SKM-1 (cell line): ENCODE measurements around the gene DNAH8.

Experiments used
- DNase-seq: peaks from one replicate; lab custom pipeline; 2025; ENCODE audit not compliant: unreplicated experiment; lab: John Stamatoyannopoulos, UW

Gene DNAH8

DNA sequence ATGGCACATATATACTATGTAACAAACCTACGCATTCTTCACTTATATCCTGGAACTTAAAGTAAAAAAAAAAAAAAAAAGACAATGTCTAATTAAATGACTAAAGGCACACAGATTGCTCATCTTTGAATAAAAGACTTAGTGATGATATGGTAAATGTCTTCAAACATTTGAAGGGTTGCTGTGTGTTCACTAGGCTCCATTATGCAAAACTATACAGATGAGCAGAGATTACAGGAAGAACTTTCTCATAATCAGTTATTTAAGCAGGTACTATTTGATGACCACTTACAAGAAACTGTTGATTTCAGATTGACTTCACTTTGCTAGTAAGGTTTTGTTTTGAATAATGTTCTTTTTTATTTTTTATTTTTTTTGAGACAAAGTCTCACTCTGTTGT is 34.4 kb downstream of the DNAH8 start:
- DNase-seq = no peak

DNA sequence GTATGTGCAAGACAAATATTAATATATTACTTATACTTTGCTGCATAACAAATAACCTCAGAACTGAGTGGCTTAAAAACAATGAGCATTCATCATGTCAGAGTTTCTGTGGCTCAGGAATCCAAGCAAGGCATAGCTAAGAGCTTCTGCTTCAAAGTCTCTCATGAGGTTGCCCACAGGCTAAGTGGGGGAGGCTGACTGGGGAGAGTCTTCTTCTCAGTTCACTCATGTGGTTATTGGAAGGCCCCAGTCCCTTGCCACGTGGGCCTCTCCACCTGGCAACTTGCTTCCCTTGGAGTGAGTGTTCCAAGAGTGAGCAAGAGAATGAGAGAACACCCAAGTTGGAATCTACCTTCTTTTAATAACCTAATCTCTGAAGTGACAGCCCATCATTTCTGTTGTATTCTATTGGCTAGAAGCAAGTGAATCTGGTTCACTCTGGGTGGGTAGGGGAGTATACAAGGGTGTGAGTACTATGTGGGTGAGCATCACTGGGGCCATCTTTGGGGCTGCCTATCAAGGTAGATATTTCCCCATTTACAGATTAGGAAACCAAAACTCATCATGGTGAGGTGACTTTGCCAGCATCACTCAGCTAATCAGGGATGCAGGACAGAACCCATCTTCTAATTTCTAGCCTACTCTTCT is 36.0 kb downstream of the DNAH8 start:
- DNase-seq = no peak

DNA sequence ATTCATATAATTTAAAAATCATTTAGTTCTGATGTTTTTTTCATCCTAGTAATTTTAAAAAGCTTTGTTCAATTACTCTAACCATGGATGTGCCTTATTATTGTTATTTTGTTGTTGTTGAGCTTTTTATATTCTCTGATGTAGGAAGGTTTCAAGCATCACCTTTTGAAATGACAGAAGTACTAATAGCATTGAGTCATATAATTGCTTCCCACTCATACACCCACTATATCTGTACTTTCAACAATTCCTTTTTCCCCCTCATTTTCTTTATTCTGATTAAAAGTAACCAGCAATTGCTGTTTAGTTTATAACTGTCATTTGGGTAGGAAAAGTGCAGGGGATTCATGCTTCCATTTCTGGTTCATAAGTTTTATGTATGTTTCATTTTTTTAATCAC is 38.6 kb downstream of the DNAH8 start:
- DNase-seq = no peak

DNA sequence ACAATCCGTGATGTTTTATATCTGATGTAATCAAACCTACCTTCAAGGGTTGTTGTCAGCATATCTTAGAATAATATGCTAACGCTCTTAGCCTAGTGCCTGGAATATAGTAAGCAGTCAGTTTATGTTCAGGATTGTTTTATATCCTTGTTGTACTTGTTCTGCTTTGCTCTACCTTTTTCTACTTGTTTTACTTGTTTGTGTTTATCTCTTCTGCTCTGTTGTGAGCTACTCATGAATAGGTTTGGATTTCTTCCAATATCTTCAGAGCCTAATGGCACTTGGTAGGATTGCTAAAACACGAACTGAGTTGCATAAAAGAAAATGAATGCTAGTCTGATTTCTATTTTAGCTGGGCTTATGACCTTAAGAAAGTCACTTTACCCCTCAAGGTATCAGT is 40.1 kb downstream of the DNAH8 start:
- no peak for DNase-seq

DNA sequence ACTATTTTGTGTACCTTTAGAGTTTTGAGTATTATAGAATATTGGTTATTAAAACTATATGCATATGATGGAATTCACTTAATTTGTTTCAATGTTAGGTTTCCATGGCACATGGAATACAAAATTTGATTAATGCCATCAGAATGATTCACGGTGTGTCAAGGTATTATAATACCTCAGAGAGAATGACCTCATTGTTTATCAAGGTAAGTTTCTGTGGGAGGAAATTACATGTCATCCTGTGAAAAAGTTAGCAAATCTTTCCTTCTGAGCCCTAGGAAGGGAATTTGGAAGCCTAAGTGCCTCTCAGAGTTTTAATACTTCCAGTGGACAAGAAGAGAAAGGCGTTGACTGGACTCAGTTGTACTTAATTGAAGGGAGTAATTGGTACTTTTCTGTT is 40.8 kb downstream of the DNAH8 start:
- no peak for DNase-seq

DNA sequence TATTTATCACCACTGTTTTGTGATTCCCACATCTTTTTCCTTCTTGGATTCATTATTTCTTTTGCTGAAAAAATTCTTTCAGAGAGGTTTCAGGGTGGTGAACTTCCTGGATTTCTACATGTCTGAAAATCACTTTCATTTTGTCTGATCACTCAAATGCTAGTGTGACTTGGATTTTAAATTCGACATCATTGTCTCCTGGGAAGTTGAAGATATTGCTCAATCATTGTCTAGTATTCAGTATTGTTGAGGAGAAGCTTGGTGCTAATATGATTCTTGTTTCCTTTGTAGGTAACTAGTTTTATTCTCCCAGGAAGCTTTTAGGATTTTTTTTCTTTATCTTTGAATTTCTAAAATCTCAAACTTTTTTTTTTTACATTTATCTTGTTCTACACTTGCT is 45.0 kb downstream of the DNAH8 start:
- DNase-seq = no peak

DNA sequence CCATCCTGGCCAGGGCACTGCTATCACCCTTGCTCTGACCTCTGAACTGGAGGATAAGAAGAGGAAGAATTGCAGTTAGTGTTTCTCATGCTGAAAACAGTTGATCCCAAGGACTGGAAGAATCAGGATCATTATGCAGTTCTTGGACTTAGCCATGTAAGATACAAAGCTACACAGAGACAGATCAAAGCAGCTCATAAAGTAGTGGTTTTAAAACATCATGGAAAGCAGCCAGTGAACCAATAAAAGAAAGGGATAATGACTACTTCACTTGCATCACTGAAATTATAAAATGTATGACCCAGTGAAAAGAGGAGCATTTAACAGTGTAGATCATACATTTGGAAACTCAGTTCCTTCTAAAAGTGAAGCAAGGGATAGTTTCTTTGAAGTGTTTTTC is 47.7 kb downstream of the DNAH8 start:
- DNase-seq = no peak

DNA sequence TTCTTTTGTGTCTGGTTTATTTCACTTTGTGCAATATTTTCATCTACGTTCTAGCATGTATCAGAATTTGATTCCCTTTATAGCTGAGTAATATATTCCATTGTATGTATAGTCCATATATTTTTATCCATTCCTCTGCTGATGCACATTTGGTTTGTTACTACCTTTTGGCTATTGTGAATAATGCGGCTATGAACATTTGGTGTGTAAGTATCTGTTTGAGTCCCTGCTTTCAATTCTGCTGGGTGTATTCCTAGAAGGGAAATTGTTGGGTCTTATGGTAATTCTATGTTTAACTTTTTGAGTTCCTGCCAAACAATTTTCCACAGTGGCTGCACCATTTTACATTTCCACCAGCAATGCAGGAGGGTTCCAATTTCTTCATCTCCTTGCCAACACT is 52.4 kb downstream of the DNAH8 start:
- no peak for DNase-seq

DNA sequence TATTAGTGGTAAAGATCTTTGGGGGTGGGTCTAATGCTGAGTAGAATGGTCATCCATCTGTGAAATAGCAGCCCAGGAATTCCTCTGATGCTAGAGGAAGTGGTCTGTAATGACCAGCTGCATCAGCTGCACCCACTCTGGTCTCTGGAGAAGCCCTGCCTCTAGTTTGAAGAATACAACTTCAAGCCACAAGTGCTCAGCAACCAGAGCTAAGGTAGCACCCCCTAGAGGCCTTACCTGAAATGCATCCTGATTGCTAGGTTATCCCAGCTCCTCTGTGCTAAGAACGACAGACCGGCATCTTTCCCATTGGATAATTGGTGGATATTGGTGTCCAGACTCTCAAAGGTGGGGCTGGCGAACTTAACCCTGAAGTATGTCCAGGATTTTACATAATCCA is 58.2 kb downstream of the DNAH8 start:
- DNase-seq = no peak

DNA sequence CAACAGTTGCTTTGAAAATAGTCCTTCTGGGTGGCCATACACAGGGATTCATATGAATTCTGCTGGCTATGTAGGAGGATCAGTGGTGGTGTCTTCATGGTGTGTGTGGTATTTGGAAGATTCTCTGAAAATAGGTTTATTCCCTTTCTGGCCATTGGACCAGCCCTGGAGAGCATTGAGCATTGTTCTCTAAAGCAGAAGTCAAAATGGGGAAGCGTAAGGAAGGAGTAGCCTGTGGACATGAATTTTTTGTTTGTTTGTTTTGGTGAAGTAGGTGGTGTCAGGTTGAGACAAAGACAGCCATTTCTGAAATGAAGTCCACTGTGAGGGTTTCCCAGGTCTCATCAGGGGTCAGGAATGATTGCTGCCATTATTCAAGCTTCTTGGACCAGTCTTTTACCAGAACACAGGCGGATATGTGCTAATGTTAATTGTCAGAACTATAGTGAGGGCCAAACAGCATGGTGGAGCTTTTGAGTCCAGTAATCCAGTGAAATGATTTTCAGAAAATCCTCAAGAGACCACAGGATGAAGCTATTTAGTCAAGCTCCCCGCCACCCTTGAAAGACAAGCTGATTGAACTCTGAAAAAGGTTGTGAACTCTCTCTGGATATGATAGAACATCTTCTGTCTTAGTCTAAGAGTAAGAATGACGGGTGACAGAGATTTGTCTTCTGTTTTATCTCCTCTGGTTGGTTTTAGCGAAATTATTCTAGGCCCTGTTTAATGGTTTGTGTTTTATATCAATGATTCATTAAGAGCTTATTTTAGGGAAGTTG is 60.0 kb downstream of the DNAH8 start:
- DNase-seq = peak; percentile 29

DNA sequence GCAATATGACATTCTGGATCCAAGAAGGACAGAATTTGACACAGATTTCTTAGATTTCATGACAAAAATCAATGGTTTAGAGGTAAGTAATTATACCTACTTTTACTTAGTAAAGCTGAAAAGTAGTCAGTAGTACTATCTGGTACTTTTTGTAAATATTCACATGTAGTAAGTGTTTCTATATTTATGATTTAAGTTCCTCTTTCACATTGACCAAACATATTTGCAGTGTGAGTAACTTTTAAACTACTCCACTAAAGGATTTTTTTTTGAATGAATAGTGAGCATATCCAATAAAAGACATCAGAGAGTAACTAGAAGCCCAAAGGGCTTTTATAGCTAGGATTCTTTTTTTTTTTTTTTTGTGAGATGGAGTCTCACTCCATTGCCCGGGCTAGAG is 60.8 kb downstream of the DNAH8 start:
- no peak for DNase-seq

DNA sequence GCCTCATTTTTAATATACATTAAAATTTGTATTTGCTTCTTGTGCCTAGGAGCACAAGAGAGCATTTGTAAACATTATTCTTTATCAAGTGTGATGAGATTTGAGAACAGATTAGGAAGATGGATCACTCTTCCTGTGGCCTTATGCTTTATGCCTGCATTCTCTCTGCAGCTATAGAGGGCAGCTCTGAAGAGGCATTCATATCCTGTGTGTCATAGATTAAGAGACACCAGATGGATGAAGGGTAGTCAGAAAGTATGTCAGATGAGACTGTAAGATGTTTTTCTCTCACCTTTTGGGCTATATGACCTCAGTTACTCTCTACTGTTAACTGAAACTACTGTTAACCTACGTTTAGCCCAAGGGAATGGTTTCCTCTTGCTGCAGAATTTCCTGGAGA is 61.4 kb downstream of the DNAH8 start:
- DNase-seq = no peak

DNA sequence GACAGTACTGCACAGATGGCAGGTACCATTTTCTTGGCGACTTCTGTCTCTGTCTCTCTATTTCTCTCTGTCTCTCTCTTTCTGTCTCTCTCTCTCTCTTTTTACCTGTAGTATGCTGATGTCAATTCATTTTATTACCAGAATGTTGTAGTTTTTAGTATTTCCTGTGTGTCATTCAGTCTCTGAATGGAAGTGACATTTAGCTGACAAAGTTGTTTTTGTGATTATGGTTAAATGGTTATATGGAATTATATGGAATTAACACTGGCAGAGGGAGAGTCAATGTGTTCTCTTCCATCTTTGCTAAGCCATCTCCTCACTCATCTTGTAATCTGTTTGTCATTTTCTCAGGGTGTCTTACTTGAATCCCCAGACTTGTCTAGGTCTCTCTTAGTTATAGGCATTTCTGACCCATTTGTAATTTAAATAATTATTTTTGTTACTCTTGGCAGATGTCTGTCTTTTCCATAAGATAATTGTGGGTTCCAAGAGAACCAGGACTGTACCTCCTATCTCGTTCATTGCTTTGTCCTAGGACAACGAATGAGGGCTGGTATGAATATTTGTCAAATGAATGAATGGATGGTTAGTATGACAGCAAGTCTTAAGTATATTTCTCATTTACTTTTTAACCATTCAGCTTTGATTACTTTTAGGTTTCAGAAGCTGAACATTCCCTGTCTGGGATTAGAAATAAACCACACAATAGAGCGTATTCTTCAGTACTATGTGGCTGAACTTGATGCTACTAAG is 64.4 kb downstream of the DNAH8 start:
- no peak for DNase-seq

DNA sequence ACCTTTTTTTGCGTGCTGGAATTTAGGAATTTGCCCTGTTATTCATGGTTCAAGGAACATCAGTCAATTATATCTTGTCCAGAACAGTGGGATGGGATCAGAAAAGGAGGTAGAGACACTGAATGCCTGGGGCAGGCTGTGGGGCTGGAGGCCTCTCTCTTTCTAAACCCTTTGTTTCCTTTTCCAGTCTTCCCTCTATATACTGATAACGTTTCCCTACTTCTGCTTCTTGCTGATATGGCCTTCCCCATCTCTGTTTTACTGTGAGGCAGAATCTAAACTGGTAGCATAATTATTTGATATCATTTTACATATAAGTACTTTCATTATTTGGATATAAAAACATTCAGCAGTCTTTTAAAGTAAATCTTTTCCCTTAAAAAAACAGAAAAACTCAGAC is 67.5 kb downstream of the DNAH8 start:
- DNase-seq = no peak

DNA sequence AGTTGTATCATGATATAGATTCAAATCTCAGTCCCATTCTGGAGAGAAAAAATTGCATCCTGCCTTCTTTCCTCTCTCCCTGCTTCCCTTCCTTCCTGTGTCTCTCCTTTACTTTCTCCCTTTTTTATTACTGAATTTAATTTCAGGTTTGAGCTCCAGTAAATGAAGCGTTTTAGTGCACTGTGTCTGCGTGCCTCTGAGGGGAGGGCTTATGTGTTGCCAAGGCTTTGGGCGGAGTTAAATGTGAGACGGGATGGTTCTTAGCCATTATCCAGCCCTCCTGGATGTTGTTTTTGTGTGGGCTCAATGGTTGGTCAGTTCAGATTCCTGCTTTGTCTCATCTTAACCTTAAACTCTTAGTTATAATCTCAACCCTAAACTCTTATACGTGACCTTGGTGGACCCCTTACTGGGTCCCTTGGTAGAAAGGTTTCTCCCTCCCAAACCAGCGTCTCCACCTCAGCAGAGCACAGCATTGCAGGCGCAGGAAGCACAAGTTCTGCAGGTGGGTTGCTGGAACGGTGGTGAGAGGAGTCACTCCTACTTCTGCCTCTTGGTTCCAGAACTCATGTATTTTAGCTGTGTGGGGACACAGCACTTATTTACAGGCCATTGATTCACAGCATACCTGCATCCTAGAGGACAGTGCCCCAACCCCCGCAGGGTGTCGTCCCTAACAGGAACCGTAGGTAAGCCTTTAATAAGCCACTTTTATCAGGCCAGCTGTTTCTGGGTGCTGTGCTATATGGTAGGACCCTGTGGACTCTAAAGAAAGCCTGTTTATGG is 68.5 kb downstream of the DNAH8 start:
- DNase-seq = no peak

DNA sequence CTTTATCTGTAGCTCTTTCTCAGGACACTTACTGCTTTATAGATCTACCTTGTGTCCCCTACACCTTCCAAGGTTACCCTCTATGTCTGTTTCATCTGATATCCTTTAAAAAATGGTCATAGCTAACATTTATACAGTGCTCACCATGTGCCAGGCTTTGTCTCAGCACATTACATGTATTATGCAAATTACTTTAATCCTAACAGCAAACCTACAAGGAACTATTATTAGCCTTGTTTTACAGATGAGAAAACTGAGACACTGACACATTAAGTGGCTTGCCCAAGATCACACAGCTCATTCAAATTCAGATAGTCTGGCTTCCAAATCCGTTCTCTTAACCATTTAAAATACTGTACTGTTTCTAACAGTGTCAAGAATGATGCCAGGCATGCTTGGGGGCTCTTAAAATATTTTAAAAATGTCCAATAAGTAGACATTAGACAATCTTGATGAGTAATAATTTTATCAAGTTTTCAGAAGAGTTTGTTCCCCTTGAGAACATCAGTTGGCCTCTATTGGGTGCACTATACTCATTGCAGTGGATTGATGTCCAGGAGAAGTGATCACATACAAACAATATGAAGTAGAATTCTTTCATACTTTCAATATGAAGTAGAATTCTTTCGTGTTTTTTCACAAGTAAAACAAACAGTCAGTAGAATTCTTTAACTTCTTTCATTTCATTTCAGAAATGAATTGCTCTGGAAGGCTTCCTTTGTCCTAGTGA is 69.6 kb downstream of the DNAH8 start:
- no peak for DNase-seq

DNA sequence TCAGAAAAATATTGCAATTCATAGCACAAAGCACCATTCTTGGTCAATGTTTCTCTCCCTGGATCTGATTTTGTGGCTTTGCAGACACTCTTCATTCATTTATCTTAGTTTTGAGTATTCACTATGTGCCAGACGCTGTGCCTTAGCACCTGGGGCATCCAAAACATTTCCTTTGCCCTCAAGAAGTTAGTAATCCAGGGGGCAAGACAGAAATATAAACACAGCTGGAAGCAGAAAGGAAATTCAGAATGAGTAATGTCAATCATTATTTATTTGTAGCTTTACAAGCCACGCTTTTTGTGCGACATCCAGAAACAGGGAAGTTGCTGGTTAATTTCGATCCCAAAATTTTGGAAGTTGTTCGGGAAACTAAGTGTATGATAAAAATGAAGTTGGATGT is 71.4 kb downstream of the DNAH8 start:
- DNase-seq = no peak

DNA sequence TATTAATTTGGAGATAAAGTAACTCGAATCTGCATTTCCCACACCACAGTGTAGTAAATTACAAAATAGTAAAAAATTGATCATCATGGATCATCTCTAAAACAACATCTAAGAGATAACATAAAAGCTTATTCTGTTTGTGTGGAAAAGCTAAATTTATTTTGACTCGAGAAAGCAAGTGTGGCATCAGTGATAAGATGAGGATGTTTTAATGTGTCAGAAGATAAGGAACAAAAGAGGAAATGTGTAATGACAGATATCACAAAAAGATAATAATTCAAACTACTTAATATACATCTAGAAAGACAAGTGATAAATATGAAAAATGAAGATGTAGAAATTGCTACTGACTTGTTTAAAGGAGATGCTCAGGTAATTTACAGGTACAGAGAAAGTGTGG is 74.1 kb downstream of the DNAH8 start:
- DNase-seq = no peak

DNA sequence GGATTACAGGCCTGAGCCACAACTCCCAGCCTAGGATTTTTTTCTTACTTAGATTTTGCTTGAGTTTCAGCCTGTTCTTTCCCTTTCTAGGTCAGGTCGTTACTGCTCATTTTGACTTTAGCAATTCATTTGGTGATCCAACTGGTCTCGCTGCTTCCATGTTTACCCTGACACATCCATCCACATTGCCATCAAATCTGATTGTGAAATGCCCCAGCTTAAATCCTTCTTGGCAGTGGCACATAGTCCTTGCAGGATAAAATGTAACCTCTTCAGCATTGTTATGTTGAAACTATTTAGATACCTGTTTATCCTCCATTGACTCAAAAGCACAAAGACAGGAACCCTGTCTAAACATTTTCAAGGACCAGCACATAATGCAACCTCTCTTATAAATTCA is 77.2 kb downstream of the DNAH8 start:
- no peak for DNase-seq

DNA sequence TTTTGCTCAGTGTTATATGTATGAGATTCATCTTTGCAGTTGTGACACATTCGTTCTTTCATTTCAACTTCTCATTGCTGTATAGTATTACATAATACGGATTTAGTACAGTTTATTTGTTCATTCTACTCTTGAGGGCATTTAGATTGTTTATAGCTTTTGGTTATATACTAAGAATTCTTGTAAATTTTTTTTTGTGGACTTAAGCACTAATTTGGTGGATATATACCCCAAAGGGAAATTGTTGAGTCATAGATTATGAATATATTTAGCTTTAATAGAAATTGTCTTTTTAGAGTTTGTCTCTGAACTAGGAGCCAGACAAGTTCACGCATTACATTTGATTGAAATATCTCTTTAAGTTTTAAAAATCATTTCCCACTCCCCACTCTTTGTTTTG is 79.6 kb downstream of the DNAH8 start:
- DNase-seq = no peak

DNA sequence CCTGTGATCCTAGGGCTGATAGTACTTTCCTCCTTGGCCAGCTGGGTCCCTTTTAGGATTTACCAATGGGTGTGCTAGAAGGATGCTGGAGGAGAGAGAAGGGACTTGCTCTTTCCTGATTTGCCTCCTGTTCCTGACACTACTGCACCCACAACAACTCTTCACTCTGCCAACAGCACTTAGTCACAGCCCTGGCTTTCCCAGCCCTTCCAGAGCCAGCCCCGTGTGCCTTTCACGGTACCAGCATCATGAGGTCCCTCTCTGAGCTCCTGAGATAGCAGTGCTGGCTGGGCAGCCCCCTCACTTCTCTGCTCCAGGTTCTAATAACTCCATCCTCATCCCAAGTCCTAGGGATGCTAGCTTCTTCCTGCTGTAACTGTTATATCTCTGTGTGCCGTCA is 80.9 kb downstream of the DNAH8 start:
- no peak for DNase-seq
